Mucosa of descending colon (tissue), 3 donors: ENCODE results near the gene HMGB3. TPM values are rescaled to one million over a fixed set of nuclear protein-coding genes. Genes with fewer than 3 reads are reported as not detected.

Experiments used
- ATAC-seq: fragments of 200-7000 bp; cut with Tn5 transposase; one replicate; pipeline ENCODE4 v1.9.1; 2020; ENCODE audit warnings: mild to moderate bottlenecking, moderate library complexity
- DNase-seq, 3 donors: peaks; one replicate each; pipeline ENCODE4 v3.0.0-alpha.2; 2020
- H3K36me3 ChIP-seq: fragments of 200-600 bp; one replicate; pipeline ENCODE4 v1.8.0; 2021; ENCODE audit warnings: low read depth, mild to moderate bottlenecking
- H3K4me1 ChIP-seq: fragments of 200-600 bp; one replicate; pipeline ENCODE4 v1.8.0; 2021; ENCODE audit warnings: low read depth, mild to moderate bottlenecking
- H3K4me3 ChIP-seq: fragments of 200-600 bp; one replicate; pipeline ENCODE4 v1.8.0; 2021; ENCODE audit warnings: mild to moderate bottlenecking
- H3K9me3 ChIP-seq: fragments of 200-600 bp; one replicate; pipeline ENCODE4 v1.8.0; 2021; ENCODE audit warnings: mild to moderate bottlenecking
- intact Hi-C, 2 donors: fragments of 100-400 bp; cut with DNase I in 1 of 2; cut with micrococcal nuclease in 1 of 2; formaldehyde crosslinking; loops; one replicate each; pipeline versions ENCODE4 v1.11.0 to v1.11.1; 2022; cut with DNase I, micrococcal nuclease
- total RNA-seq, 3 donors: library from RNA; stranded (reverse); fragmentation: NEBNext Ultra II Directional in 2 of 3; extraction: Animal tissue kit (Norgen Biotek cat#: 25700) in 2 of 3; gene quantifications; one replicate each; pipeline versions ENCODE4 v1.2.1 to v1.2.4, GENCODE V29; 2021 to 2023
- TF ChIP-seq, protein P1 (sequence below): fragments of 200-600 bp; IDR thresholded peaks from one replicate; pipeline ENCODE4 v1.8.0; 2022; ENCODE audit warnings: antibody characterized with exemption, mild to moderate bottlenecking
- donor health status: DM: no; HTN: no; CAD: no; lungs with moderate emphysema.
- donor health status: DM: no; HTN: no; CAD: no.
- donor health status: DM: no; HTN: yes; CAD: no.

HMGB3 gene
- total RNA-seq, 3 donors from 2014 or later: 9.8 to 51.2 (median 29.1) TPM

DNA sequence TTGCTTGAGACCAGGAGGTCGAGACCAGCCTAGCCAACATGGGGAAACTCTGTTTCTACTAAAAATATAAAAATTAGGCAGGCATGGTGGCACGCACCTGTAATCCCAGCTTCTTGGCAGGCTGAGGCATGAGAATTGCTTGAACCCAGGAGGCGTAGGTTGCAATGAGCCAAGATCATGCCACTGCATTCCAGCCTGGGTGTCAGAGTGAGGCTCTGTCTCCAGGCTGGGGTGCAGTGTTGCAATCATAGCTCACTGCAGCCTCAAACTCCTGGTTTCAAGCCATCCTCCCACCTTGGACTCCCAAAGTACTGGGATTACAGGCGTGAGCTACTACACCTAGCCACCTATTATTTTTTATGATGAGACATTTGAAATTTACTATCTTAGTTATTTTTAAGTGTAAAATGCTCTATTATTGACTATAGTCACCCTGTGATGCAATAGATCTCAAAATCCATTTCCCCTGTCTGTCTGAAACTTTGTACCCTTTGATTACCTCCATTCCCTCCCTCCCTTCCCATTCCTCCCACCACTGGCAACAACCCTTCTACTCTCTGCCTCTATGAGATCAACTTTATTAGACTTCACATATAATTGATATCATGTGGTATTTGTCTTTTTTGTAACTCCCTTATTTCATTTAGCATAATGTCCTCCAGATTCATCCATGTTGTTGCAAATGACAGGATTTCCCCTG, 23.4 kb downstream of the HMGB3 start:
- H3K4me3 ChIP-seq: no peak overlapping the region
- H3K9me3 ChIP-seq: no peaks in the 10 kb centered on the region
- intact Hi-C loops: no loop called here
- DNase-seq: no peak
- H3K36me3 ChIP-seq: no peaks in the 10 kb centered on the region
- TF ChIP-seq, protein P1, sequence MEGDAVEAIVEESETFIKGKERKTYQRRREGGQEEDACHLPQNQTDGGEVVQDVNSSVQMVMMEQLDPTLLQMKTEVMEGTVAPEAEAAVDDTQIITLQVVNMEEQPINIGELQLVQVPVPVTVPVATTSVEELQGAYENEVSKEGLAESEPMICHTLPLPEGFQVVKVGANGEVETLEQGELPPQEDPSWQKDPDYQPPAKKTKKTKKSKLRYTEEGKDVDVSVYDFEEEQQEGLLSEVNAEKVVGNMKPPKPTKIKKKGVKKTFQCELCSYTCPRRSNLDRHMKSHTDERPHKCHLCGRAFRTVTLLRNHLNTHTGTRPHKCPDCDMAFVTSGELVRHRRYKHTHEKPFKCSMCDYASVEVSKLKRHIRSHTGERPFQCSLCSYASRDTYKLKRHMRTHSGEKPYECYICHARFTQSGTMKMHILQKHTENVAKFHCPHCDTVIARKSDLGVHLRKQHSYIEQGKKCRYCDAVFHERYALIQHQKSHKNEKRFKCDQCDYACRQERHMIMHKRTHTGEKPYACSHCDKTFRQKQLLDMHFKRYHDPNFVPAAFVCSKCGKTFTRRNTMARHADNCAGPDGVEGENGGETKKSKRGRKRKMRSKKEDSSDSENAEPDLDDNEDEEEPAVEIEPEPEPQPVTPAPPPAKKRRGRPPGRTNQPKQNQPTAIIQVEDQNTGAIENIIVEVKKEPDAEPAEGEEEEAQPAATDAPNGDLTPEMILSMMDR: no peak
- no peak for ATAC-seq
- no peaks in the 10 kb centered on the region for H3K4me1 ChIP-seq

DNA sequence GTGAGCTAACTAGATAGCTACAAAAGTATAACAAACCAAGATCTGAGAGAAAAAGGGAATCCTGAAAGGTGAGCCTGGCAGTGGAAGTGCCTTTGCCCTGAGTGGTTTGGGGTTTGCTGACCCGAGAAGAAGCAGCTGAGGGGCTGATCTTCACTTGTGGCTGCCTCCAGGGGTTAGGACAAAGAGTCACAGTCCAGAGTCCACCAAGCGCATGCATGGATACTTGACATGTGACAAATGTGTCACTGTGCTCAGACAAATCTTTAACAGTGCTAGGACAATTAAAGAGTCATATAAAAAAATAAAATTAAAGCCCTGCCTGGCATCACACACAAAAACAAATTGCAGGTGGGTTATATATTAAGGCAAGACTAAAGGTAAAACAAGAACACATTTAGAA, 26.4 kb downstream of the HMGB3 start:
- no peaks in the 10 kb centered on the region for H3K4me1 ChIP-seq
- H3K4me3 ChIP-seq: no peak overlapping the region
- DNase-seq (peak in 1 of 3 donors; percentile 16), ATAC-seq (peak; percentile 62)
- TF ChIP-seq, protein P1: no peak
- no peaks in the 10 kb centered on the region for H3K9me3 ChIP-seq
- no peaks in the 10 kb centered on the region for H3K36me3 ChIP-seq
- intact Hi-C loops: no loop called here

DNA sequence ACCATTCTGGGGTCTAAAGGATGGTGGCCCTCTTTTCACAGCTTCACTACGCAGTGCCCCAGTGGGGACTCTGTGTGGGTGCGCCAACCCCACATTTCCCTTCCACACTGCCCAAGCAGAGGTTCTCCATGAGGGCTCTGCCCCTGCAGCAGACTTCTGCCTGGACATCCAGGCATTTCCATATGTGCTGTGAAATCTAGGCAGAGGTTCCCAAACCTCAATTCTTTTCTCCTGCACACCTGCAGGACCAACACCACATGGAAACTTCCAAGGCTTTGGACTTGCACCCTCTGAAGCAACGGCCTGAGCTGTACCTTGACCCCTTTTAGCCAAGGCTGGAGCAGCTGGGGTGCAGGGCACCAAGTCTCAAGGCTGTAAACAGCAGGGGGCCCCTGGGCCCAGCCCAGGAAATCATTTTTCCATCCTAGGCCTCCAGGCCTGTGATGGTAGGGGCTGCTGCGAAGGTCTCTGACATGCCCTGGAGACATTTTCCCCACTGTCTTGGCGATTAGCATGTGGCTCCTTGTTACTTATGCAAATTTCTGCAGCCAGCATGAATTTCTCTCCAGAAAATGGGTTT, 30.1 kb downstream of the HMGB3 start:
- ATAC-seq (no peak), DNase-seq (no peak)
- no peaks in the 10 kb centered on the region for H3K4me1 ChIP-seq
- intact Hi-C loops: no loop called here
- TF ChIP-seq, protein P1: no peak
- H3K9me3 ChIP-seq: no peaks in the 10 kb centered on the region
- H3K36me3 ChIP-seq: no peaks in the 10 kb centered on the region
- H3K4me3 ChIP-seq: no peak overlapping the region

DNA sequence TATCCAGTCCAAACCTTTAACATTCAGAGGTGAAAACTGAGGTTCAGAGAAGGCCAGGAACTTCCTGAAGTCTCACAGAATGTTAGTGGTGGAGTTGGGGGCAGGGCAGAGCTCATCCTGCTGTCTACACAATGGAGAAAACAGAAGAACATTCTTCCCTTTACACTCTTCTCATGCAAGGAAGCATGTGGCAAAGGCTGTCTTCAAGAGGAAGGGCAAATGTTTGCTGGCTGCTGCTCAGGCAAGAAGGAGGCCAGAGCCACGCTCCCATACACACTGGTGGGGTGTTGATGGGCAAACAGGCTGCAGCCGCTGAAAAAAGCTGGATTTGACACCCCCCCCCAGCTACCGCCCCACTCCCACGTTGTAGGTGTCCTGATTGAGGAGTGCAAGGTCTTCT, 32.5 kb downstream of the HMGB3 start:
- H3K9me3 ChIP-seq: no peaks in the 10 kb centered on the region
- intact Hi-C loops: no loop called here
- DNase-seq (no peak), ATAC-seq (no peak)
- TF ChIP-seq, protein P1: no peak
- H3K36me3 ChIP-seq: no peaks in the 10 kb centered on the region
- no peak overlapping the region for H3K4me3 ChIP-seq
- H3K4me1 ChIP-seq: no peaks in the 10 kb centered on the region

DNA sequence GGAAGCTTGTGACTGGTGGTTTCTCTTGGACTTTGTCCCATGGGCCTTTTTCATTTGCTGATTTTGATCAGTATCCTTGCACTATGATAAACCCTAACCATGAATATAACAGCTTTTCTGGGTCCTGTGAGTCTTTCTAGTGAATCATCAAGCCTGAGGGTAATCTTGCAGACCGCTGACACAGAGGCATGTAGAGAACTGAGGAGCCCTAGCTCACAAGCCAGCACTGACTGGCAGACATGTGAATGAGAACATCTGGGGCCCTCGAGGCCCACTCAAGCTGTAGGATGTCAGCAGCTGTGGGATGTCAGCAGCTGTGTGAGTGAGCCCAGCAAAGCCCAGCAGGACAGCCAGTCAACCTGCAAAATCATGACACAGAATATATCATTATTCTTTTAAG, 36.7 kb downstream of the HMGB3 start:
- Histone ChIP-seq H3K4me3 (no peak overlapping the region), H3K4me1 (no peaks in the 10 kb centered on the region), H3K36me3 (no peaks in the 10 kb centered on the region), H3K9me3 (no peaks in the 10 kb centered on the region)
- intact Hi-C loops: no loop called here
- ATAC-seq (no peak), DNase-seq (no peak)
- TF ChIP-seq, protein P1: no peak
